HCT116 (cell line): ENCODE results near the gene SUSD6. TPM values are rescaled to one million over a fixed set of nuclear protein-coding genes. Genes with fewer than 3 reads are reported as not detected.

Source experiments
- ATAC-seq: fragments of 200-7000 bp; cut with Tn5 transposase; 2 replicates; pipeline ENCODE4 v1.9.1; 2020; ENCODE audit warnings: mild to moderate bottlenecking, moderate library complexity
- BruUV-seq: library from RNA; stranded (reverse); fragments of 400-500 nt; replicated peaks from 2 replicates; lab custom pipeline; 2021; lab: Mats Ljungman, UMichigan
- CTCF ChIA-PET: fragments of 300-600 bp; sonication (Branson Sonifier 250); formaldehyde crosslinking; loops from one replicate; lab custom pipeline; 2021; ENCODE audit warnings: antibody characterized with exemption; lab: Charles Lee
- POLR2A ChIA-PET: fragments of 300-600, 350-600 bp; sonication (Branson Sonifier 250); formaldehyde crosslinking; loops from one replicate; lab custom pipeline; 2021; ENCODE audit warnings: antibody characterized with exemption; lab: Charles Lee
- RAD21 ChIA-PET, 2 experiments: fragments of 300-600 bp; sonication (Branson Sonifier 250); formaldehyde crosslinking; loops; one replicate each; lab custom pipeline; 2023; ENCODE audit warnings: low total read pairs in 2 of 2; ENCODE audit not compliant: uncharacterized antibody in 2 of 2, unreplicated experiment in 2 of 2, low non-redundant PET in 1 of 2; lab: Charles Lee
- DNase-seq: peaks from one replicate; pipeline ENCODE4 v3.0.0-alpha.2; 2010; ENCODE audit warnings: low read depth, low spot score
- H2AFZ ChIP-seq: fragments of 200-600 bp; shearing (Covaris generic), sonication (generic); 2 replicates; pipeline ENCODE4 v1.6.1; 2017; ENCODE audit warnings: low read depth, mixed run types, mixed read lengths, antibody characterized with exemption, low read length; ENCODE audit not compliant: poor library complexity, severe bottlenecking
- H3K27ac ChIP-seq: 2 replicates; pipeline ENCODE4 v1.5.1; 2012; ENCODE audit warnings: low read depth, low read length
- H3K27me3 ChIP-seq: fragments of 200-600 bp; sonication (generic); 2 replicates; pipeline ENCODE4 v1.6.1; 2016; ENCODE audit warnings: mixed run types, low read length, mixed read lengths; ENCODE audit not compliant: insufficient read depth
- H3K36me3 ChIP-seq, 2 experiments: fragments of 200-500 bp in 1 of 2; fragments of 200-600 bp in 1 of 2; sonication (Bioruptor generic) in 1 of 2; sonication (generic) in 1 of 2; 2 replicates each; pipeline versions ENCODE4 v1.5.1 to v1.6.1; 2014 to 2016; ENCODE audit warnings: low read length in 2 of 2, inconsistent platforms in 1 of 2, mixed read lengths in 1 of 2, mixed run types in 1 of 2; ENCODE audit not compliant: insufficient read depth in 2 of 2, control insufficient read depth in 1 of 2
- H3K4me1 ChIP-seq, 2 experiments: fragments of 200-600 bp in 1 of 2; sonication (generic) in 1 of 2; 2 replicates each; pipeline versions ENCODE4 v1.5.1 to v1.6.1; 2012 to 2017; ENCODE audit warnings: low read length in 2 of 2, inconsistent platforms in 1 of 2, mild to moderate bottlenecking in 1 of 2, mixed read lengths in 1 of 2, mixed run types in 1 of 2, moderate library complexity in 1 of 2; ENCODE audit not compliant: insufficient read depth in 2 of 2, control insufficient read depth in 1 of 2
- H3K4me2 ChIP-seq: fragments of 200-600 bp; sonication (generic); 2 replicates; pipeline ENCODE4 v1.6.1; 2017; ENCODE audit warnings: mixed run types, low read length, mixed read lengths
- H3K4me3 ChIP-seq, 2 experiments: fragments of 200-600 bp in 1 of 2; sonication (generic) in 1 of 2; replicated peaks in 1 of 2; 2 replicates each; pipeline ENCODE4 v1.5.1; 2011 to 2016; ENCODE audit warnings: low read length in 2 of 2, control low read depth in 1 of 2, low read depth in 1 of 2, mild to moderate bottlenecking in 1 of 2, mixed read lengths in 1 of 2, mixed run types in 1 of 2
- H3K79me2 ChIP-seq: fragments of 200-600 bp; sonication (generic); 2 replicates; pipeline ENCODE4 v1.6.1; 2017; ENCODE audit warnings: mild to moderate bottlenecking, mixed run types, low read length, moderate library complexity, mixed read lengths; ENCODE audit not compliant: insufficient read depth
- H3K9ac ChIP-seq: fragments of 200-600 bp; sonication (generic); 2 replicates; pipeline ENCODE4 v1.6.1; 2016; ENCODE audit warnings: low read length, mixed read lengths
- H3K9me2 ChIP-seq: fragments of 200-600 bp; sonication (generic), shearing (Covaris generic); 2 replicates; pipeline ENCODE4 v1.6.1; 2017; ENCODE audit warnings: mixed run types, mild to moderate bottlenecking, moderate library complexity; ENCODE audit not compliant: insufficient read depth
- H3K9me3 ChIP-seq, 2 experiments: fragments of 200-500 bp in 1 of 2; fragments of 200-600 bp in 1 of 2; sonication (Bioruptor generic) in 1 of 2; sonication (generic) in 1 of 2; 2 replicates each; pipeline ENCODE4 v1.6.1; 2014 to 2017; ENCODE audit warnings: low read length in 2 of 2, mixed read lengths in 2 of 2, inconsistent platforms in 1 of 2, low read depth in 1 of 2, mild to moderate bottlenecking in 1 of 2, mixed run types in 1 of 2, moderate library complexity in 1 of 2; ENCODE audit not compliant: control insufficient read depth in 1 of 2, insufficient read depth in 1 of 2
- H4K20me1 ChIP-seq: fragments of 200-600 bp; sonication (generic), shearing (Covaris generic); 2 replicates; pipeline ENCODE4 v1.6.1; 2017; ENCODE audit warnings: mixed run types, mild to moderate bottlenecking, moderate library complexity; ENCODE audit not compliant: insufficient read depth
- CEBPB ChIP-seq: IDR thresholded peaks from 2 replicates; pipeline ENCODE4 v1.6.1; 2012; ENCODE audit warnings: low read depth
- CTCF ChIP-seq, 3 experiments: fragments of 200-600 bp in 1 of 3; sonication (generic) in 1 of 3; IDR thresholded peaks in 2 of 3; conservative IDR thresholded peaks in 1 of 3; 2 replicates each; pipeline ENCODE4 v1.5.1; 2012 to 2017; ENCODE audit warnings: low read depth in 2 of 3, low read length in 2 of 3, antibody characterized with exemption in 1 of 3, borderline replicate concordance in 1 of 3, control low read depth in 1 of 3, mild to moderate bottlenecking in 1 of 3, mixed read lengths in 1 of 3, mixed run types in 1 of 3, moderate library complexity in 1 of 3; ENCODE audit not compliant: insufficient read depth in 1 of 3
- EGR1 ChIP-seq: IDR thresholded peaks from 2 replicates; pipeline ENCODE4 v1.6.1; 2012; ENCODE audit warnings: low read depth
- EZH2 ChIP-seq: fragments of 200-600 bp; sonication (generic); IDR thresholded peaks from 2 replicates; pipeline ENCODE4 v1.6.1; 2017; ENCODE audit warnings: antibody characterized with exemption, mixed run types
- RAD21 ChIP-seq: IDR thresholded peaks from 2 replicates; pipeline ENCODE4 v1.6.1; 2012; ENCODE audit warnings: low read depth, mild to moderate bottlenecking
- SP1 ChIP-seq: IDR thresholded peaks from 2 replicates; pipeline ENCODE4 v1.6.1; 2012; ENCODE audit warnings: low read depth
- SRF ChIP-seq: IDR thresholded peaks from 2 replicates; pipeline ENCODE4 v1.6.1; 2012; ENCODE audit warnings: low read depth
- ZFX ChIP-seq: fragments of 450-650 bp; IDR thresholded peaks from 2 replicates; pipeline ENCODE4 v1.6.1; 2017
- intact Hi-C: fragments of 100-400 bp; cut with micrococcal nuclease; formaldehyde crosslinking; loops from 2 replicates; pipeline ENCODE4 v1.10.0; 2022
- total RNA-seq: library from RNA; stranded (reverse); gene quantifications from one replicate; pipeline ENCODE4 v1.2.1, GENCODE V29; 2021; ENCODE audit not compliant: unreplicated experiment
- TF ChIP-seq, protein P1 (sequence below): IDR thresholded peaks from 2 replicates; pipeline ENCODE4 v1.6.1; 2012

SUSD6 gene
- total RNA-seq, 1 experiment from 2014 or later: 6.4 TPM

GRCh38 chr14:69633238-69633637, 21.8 kb downstream of the SUSD6 start:
- Histone ChIP-seq H3K4me1 (no peaks in the 10 kb centered on the region), H2AFZ (no peak overlapping the region), H3K36me3 (no peaks in the 10 kb centered on the region), H3K79me2 (no peaks in the 10 kb centered on the region), H3K27ac (no peak overlapping the region), H3K4me2 (no peak overlapping the region), H3K9me3 (no peaks in the 10 kb centered on the region), H3K9ac (no peak overlapping the region), H3K4me3 (no peak overlapping the region), H3K9me2 (no peaks in the 10 kb centered on the region), H4K20me1 (no peaks in the 10 kb centered on the region), H3K27me3 (no peaks in the 10 kb centered on the region)
- POLR2A ChIA-PET: no interaction called here
- CTCF ChIA-PET: no interaction called here
- intact Hi-C loops: no loop called here
- RAD21 ChIA-PET: no interaction called here
- ATAC-seq: no peak
- BruUV-seq: no TSS peak
- no peak for TF ChIP-seq RAD21
- TF ChIP-seq SP1: no peak
- TF ChIP-seq EZH2: no peak
- no peak for TF ChIP-seq SRF
- no peak for TF ChIP-seq CEBPB
- TF ChIP-seq ZFX: no peak
- no peak for TF ChIP-seq EGR1
- TF ChIP-seq CTCF (IDR thresholded peaks at IDR 0.05 in 2 of 3, conservative IDR thresholded peaks at IDR 0.05 in 1 of 3; ENCODE audit: borderline replicate concordance in 1 of 3, insufficient read depth in 1 of 3, low read depth in 2 of 3, low read length in 2 of 3): no peak
- TF ChIP-seq, protein P1, sequence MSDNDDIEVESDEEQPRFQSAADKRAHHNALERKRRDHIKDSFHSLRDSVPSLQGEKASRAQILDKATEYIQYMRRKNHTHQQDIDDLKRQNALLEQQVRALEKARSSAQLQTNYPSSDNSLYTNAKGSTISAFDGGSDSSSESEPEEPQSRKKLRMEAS: no peak
- DNase-seq: no peak
